GM21717 (cell line): ENCODE results near the gene SZT2.
A peak's percentile ranks its signal among the peaks of the same experiment; 100 is the strongest.

Experiments
- ATAC-seq: cut with Tn5 transposase; IDR thresholded peaks from one replicate; pipeline ENCODE4 v1.9.1; 2021; ENCODE audit warnings: mild to moderate bottlenecking, moderate library complexity; ENCODE audit not compliant: unreplicated experiment

Gene SZT2

DNA sequence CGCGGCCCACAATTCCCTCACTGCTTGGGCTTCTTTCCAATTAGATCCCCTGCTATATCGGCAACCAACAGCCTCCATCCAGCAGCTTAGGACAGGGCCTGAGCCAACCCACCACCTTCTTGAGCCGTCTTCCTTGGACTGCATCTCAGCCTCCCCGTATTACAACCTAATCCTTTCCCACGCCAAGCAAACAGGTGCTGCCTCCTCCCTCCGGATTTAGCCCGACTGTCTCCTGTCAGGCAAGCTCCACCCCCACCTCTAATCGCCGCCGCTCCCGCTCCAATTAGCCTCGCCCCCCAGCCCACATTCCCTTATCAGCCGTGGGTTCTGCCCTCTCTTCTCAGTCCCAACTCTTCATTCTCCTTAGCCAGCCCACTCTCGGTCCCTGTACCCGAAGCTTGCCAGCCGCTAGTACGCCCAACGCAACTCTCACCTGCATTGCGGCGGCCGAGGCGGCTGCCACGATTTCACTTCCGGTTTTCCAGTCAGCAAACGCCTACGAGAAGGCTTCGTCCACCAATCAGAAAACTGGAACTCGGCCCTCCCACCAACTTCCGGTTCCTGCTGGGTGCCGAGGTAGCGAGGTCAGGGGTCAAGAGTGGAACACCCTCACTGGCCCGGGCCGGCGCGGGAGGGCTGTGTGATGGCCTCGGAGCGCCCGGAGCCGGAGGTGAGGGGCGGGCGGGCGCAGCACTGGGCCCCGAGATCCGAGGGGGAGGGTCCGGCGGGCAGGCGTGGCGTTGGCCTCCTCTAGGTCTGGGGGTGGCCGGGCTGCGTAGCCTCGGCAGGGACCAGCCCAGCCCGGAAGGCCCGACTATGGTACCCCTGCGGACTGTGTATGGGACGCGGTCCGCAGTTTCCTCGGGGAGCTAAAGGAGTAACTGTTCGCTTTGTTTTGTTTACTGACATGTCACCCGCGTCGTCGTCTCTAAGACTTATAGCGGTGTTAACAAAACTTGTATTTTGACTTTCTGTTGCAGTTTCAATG lies at the start of gene SZT2, which contains the start of gene MED8:
SZT2 (plus strand) TSS at position 574 of the 988 bp plus-strand sequence; CDS start at position 644, 70 bp downstream.
MED8 (minus strand) TSS at position 475 of the 988 bp plus-strand sequence; CDS start at position 439, 36 bp downstream.
- peak; percentile 80 for ATAC-seq

DNA sequence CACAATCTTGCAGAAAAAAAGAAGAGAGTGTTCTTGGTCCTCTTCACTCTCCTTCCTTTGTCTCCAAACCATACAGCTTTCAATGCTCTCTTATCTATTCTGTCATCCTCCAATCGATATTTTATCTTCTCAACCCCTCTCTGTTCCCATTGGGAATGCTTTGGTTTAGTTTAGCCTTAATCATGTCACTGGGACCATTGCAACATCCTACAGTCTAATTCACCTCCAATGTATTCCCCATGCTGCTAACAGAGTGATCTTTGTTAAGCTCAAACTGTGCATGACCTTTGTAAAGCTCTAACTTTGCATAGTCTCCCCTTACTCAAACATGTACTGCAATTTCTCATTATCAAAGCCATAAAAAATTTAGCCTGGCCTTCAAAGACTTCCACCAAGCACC lies 49.1 kb upstream of the SZT2 start:
- ATAC-seq = no peak

DNA sequence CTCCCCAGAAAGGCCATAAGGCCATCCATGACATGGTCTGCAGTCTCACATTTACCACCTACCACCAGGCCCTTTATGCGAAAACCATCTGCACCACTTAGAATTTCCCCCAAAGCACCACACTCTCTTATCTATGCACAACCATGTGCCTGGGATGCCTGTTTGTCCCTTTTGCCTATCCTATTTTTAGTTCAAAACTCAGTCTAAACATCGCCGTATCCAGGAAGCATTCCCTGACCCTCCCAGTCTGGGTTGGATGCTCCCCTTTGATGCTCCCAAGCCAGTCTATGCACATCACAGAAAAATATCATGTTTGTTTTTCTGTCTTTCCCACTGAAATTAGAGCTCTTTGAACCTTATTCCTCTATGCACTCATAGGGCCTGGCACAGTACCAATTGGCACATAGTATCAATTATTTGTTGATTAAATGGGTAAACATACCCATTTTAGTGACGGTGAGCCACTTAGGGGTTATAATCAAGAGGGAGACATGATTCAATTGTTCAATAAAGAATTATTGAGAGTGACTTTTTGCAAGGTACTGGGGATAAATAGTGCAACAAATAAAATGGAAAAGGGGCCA lies 45.3 kb upstream of the SZT2 start:
- no peak for ATAC-seq

DNA sequence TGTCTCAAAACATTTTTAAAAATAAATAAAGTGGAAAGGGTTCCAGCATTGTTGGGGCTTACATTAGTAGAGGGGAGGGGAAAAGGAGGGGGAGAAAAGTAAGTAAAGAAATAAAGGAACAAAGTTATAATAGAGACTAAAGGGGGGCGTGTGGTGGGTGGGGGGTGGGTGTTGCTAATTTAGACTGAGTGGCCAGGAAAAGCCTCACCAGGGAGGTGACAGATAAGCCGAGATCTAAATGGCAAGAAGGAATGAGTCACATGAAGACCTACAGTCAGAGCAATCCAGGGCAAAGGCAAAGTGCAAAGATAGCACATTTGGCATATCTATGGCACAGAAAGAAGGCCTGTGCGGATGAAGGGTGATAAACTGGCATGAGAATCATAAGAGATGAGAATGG lies 44.6 kb upstream of the SZT2 start:
- ATAC-seq = no peak

DNA sequence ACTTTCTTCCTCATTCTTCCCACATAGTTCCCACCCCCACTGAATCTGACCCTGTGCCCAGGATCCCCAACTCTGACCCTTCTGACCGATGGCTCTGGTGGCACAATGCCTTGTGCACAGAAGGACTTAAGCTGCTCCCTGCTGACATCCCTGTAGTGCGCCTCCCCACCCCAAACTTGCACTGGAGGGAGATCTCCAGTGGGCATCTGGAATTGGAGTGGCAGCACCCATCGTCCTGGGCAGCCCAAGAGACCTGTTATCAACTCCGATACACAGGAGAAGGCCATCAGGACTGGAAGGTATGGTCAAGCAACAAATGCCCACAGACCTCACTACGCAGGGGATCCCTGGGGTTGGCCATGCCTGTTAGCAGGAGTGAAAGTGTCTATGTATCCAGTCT lies 43.1 kb upstream of the SZT2 start:
- no peak for ATAC-seq

DNA sequence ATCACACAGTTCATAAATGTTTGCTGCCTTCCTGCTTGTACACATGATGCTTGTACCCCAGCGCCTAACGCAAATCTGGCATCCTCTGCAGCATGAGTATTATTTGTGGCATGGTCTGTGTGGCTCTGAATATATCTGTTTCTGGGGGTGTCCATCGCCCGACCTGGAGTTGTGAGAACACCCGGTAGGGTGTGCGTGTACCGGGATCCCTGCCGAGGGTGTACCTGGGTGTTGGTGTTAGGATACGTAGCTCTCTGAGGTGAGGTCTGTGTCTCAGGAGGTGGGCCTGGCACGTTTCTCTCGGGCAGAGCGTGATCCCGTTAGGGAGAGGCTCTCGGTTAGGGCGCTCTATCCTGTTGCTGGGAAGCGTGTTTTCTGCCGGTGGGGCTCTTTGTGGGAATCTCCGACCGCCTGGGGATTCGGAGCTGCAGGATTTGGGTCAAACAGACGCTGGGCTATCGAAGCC lies 41.3 kb upstream of the SZT2 start:
- ATAC-seq = no peak

DNA sequence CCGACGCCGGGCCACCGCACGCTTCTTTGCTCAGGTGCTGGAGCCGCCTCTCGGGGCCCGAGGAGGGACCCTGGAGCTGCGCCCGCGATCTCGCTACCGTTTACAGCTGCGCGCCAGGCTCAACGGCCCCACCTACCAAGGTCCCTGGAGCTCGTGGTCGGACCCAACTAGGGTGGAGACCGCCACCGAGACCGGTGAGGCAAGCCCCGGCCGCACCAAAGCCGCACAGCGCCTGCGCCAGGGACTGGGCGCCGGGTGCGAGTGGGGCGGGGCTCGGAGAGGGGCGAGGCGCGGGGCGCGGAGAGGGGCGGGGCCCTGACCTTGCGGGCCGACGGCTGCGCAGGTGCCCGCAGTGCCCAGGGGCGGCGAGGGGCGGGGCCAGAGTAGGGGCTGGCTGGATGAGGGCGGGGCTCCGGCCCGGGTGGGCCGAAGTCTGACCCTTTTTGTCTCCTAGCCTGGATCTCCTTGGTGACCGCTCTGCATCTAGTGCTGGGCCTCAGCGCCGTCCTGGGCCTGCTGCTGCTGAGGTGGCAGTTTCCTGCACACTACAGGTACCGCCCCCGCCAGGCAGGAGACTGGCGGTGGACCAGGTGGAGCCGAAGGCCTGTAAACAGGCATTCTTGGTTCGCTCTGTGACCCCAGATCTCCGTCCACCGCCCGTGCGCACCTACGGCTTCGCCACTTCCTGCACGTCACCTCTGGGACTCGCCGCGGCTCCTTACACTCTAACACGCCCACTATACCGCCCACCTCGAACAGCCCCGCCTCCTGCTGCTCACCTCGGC lies 40.7 kb upstream of the SZT2 start:
- no peak for ATAC-seq

DNA sequence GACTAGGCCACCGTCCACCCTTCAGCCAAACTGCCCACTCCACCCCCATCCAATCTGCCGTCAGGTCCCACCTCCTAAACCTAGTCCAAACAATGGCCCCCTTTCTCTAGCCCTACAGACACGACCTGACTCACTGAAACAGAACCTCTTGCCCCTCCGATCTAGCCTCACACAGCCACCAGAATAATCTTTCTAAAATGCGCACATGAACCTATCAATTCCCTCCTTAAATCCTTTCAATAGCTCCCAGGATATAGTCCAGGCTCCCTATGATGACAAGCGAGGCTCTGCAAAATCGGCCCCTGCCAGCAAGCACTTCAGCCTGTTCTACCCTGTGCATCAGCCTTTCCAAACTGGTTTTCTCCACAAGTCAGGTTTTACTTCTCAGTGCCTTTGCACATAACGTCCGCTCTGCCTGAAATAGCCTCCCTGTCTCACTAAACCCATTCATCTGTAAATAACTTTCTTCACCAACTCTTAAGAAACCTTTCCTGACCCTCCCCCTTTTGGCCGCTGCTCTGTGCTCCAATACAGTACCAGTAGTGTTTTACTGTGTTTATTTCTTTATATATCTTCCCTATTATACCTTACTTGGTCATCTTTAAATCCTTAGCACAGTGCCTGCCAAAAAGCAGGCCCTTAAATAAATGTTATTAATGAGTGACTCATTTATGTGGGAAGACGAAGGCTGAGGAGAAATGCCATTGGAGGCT lies 39.9 kb upstream of the SZT2 start:
- no peak for ATAC-seq

DNA sequence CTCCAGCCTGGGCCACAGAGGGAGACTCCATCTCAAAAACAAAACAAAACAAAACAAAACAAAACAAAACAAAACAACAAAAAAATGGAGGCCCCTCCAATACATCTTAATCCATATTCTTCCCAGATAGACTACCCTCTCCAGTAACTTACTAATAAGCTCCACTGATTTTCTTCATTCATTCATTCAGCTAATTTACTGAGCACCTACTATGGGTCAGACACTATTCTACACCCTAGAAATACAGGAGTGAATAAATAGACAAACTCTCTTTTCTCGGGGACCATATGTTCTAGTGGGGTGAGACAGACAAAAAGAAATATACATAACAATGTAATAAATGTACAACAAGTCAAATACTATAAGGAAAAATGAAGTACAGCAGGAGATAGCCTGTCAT lies 38.7 kb upstream of the SZT2 start:
- no peak for ATAC-seq

DNA sequence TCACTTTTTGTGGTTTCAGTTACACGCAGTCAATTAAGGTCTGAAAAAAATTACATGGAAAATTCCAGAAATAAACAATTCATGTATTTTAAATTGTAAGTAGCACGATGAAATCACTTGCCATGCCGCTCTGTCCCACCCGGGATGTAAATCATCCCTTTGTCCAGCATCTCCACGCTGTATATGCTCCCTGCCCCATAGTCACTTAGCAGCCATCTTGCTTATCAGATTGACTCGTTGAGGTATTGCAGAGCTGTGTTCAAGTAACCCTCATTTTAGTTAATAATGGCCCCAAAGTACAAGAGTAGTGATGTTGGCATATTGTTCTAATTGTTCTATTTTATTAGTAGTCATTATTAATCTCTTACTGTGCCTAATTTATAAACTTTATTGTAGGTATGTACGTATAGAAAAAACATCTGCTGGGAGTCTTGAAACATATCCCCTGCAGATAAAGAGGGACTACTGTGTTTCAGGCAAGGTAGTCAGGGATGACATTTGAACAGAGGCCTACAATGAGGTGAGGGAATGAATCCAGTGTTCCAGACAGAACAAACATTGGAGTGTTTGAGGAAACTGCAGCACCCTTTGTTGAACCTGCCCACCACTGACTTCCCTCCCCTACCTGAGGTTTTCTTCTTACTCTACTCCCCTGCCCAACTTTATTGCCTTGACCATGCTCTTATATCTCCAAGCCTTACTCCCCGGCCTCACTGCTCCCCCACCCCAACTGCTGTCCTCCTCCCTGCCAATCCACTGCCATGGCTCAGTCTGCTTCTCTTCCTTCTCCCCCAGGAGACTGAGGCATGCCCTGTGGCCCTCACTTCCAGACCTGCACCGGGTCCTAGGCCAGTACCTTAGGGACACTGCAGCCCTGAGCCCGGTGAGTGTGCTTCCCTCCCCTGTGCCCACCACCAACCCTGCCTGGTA lies 38.0 kb upstream of the SZT2 start:
- no peak for ATAC-seq

DNA sequence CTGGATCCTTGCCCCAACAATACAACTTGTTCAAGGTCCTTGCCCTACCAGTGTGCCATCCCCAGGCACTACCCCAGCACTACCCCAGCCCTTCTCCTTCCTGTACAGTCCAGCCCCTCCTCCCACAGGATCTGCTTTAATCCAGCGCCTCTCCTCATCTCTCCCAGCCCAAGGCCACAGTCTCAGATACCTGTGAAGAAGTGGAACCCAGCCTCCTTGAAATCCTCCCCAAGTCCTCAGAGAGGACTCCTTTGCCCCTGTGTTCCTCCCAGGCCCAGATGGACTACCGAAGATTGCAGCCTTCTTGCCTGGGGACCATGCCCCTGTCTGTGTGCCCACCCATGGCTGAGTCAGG lies 37.4 kb upstream of the SZT2 start:
- no peak for ATAC-seq

DNA sequence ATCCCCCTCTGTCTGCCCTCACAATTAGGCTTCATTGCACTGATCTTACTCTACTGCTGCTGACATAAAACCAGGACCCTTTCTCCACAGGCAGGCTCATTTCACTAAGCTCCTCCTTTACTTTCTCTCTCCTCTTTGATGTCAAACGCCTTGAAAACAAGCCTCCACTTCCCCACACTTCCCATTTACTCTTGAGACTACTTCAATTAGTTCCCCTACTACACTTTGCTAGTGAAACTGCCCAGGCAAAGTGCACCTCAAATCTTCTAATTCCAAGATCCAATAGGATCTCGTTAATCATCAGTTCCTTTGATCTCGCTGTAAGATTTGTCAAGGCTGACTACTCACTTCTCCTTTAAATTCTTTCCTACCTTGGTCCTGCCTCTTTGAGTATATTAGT lies 36.8 kb upstream of the SZT2 start:
- ATAC-seq = no peak

DNA sequence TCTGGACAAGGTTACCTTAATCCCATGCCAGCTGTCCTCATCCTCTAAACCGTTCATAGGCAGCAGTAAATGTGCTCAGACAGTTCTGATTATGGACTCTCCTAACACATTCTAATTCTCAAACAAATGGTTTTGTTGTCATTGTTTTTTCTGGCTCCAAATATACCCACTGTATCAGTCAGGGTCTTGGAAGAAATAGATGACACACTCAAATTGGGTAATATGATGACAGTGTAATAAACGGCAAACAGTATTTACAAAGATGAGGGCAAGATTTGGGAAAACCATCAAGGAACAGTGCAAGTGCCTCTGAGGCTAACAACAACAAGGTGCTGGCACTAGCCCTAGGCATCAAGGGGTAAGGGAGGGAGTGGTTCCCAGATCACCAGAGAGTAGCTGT lies 35.2 kb upstream of the SZT2 start:
- ATAC-seq = no peak

DNA sequence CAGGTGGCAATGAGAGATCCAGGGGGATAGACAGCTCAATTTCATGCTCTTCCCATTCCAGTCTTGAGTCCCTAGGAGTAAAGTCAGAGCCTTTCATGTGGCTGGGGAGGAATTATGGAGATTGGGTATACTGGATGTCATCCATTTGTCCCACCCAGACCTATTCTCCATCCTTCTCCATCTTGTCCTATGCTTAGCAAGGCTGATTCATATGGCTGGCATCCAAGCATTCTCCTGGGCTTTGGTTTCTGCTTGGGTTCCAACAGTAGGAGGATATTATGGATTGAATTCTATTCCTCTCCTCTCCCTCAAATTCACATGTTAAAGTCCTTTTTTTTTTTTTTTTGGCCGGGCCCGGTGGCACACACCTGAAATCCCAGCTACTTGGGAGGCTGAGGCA lies 34.8 kb upstream of the SZT2 start:
- no peak for ATAC-seq

DNA sequence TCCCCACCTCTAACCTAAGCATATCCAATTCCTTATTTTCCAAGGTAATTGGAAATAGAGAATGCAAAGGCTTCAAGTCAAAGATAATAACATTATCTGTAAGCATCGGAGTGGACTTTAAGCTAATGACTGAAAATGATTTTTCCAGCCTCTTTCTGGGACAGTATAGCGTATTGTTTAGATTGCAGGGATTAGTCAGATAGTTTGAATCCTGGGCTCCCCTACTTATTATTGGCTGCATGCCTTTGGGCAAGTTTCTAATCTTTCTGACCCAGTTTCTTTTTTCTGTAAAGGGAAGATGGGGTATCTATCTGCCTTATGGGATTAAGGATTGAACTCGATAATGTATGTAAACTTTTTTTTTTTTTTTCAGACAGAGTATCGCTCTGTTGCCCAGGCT lies 32.4 kb upstream of the SZT2 start:
- no peak for ATAC-seq

DNA sequence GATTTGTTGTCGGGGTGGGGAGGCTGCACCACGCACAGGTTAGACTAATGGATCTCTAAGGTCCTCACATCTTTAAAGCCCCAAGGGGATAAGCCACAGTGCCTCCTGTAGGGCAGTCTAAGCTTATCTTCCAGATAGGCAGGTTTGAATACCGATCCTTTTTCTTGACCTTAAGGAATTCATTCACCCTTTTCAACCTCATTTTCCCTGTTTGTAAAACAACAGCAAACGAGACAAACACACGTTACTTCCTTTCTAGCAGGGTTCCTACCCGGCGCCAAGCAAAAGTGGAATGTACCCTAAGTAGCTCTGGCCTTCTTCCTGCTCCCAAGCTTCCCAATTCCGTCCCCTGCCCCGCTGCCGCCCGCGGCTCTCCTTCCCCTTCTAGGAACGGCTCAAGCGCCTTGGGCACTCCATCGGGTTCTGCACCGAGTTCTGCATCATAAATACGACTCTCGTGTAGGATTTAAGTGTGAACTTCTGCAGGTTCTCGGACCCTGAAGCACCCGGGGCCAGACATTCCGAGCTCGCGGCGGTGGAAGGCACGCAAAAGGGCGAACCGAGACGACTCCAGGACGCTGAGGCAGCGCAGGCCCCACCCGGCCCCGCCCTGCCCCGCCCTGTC lies 31.5 kb upstream of the SZT2 start:
- no peak for ATAC-seq

DNA sequence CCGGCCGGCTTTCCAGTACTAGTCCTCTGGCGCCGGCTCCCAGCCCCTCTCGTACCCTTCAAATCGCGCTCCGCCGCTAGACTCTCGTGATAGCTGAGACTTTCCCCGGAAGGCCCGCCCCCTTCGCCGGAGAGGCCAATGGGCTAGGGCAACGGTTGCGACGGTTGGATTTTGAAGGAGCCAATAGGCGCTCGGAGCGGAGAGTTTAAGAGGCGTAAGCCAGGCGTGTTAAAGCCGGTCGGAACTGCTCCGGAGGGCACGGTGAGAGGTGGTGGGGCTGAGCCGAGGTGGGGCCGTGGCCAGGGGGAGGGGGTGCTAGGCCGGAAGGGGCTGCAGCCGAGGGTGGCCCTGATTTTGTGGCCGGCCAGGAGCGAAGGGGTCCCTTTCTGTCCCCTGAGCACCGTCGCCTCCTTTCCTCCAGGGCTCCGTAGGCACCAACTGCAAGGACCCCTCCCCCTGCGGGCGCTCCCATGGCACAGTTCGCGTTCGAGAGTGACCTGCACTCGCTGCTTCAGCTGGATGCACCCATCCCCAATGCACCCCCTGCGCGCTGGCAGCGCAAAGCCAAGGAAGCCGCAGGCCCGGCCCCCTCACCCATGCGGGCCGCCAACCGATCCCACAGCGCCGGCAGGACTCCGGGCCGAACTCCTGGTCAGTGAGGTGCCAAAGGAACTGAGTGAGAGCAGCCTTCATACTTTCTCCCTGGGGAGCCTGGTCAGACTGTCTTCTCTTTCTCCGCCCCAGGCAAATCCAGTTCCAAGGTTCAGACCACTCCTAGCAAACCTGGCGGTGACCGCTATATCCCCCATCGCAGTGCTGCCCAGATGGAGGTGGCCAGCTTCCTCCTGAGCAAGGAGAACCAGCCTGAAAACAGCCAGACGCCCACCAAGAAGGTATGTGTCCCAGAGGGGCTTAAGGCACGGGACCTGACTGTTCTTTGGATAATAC lies 30.7 kb upstream of the SZT2 start, which contains the start of gene CDC20:
CDC20 (plus strand) TSS at position 236 of the 948 bp plus-strand sequence; CDS start at position 471, 235 bp downstream.
- peak; percentile 91 for ATAC-seq

DNA sequence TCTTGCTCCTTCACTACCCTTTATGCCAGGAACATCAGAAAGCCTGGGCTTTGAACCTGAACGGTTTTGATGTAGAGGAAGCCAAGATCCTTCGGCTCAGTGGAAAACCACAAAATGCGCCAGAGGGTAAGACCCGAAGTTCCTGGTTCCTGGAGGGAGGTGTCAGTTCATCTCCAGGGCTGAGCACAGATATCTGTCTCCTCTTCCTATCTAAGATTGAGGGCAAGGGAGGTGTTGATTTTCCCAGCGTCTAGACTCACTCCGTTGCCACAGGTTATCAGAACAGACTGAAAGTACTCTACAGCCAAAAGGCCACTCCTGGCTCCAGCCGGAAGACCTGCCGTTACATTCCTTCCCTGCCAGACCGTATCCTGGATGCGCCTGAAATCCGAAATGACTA lies 30.0 kb upstream of the SZT2 start:
- ATAC-seq = no peak
